Measurements from ENCODE around the gene RNF113A.

GRCh38 chrX:119919835-119920585, 48.5 kb upstream of the RNF113A start:
- no peak for TF ChIP-seq FOXM1 (IDR thresholded peaks at IDR 0.05; ENCODE audit: borderline replicate concordance, low read depth)
- no peak for TF ChIP-seq CREB1 (IDR thresholded peaks at IDR 0.05; ENCODE audit: low read depth)
- TF ChIP-seq CEBPB (IDR thresholded peaks at IDR 0.05) = no peak
- TF ChIP-seq REST (IDR thresholded peaks at IDR 0.05; ENCODE audit: low read depth) = no peak
- no peak for TF ChIP-seq TAF1 (IDR thresholded peaks at IDR 0.05; ENCODE audit: low read depth)
- TF ChIP-seq RAD21 (IDR thresholded peaks at IDR 0.05; ENCODE audit: low read depth) = no peak
- no peak for TF ChIP-seq EP300 (IDR thresholded peaks at IDR 0.05; ENCODE audit: borderline replicate concordance)
- no peak for TF ChIP-seq NFIC (IDR thresholded peaks at IDR 0.05)

Measured in Ishikawa (cell line).